Myocyte (in vitro differentiated cells): Measurements from ENCODE around the gene GGTLC1. TPM values are rescaled to one million over a fixed set of nuclear protein-coding genes. Genes with fewer than 3 reads are reported as not detected.
A peak's percentile ranks its signal among the peaks of the same experiment; 100 is the strongest.

Experiments
- DNase-seq: peaks from one replicate; pipeline ENCODE4 v3.0.0-alpha.2; 2012; ENCODE audit warnings: low read depth
- total RNA-seq: library from RNA; depleted of rRNA; stranded (reverse); fragments of >200 nt; gene quantifications from 2 replicates; pipeline ENCODE4 v1.2.3, GENCODE V29; 2014

Gene GGTLC1
- total RNA-seq, 1 donor from 2014 or later = not detected

DNA sequence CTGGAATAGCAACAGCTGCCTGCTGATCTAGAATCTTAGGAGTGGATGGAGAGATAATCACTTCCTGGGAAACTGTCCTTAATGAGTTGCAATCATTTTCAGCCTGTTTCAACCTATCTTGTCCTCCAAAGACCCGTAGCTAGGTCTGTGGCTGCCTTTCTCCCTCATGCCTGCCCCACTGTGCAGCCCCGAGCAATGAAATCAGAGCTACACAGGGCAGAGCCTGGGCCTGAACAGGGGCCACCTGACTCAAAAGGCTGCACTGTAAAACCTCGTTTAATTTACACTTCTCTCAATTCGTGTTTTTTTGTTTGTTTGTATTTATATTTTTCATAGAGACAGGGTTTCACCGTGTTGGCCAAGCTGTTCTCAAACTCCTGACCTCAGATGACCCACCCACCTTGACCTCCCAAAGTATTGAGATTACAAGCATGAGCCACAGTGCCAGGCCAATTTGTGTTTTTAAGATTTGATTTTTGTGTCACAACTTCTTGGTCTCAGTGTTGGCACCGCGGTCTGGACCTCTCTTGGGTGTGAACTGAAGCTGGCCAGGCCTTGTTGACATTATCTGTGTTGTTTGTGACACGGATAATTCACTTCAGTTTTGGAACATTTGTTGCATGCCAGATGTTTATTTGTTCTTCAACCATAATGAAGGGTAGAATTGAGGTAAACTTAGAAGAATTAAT lies 21.5 kb downstream of the GGTLC1 start:
- no peak for DNase-seq

DNA sequence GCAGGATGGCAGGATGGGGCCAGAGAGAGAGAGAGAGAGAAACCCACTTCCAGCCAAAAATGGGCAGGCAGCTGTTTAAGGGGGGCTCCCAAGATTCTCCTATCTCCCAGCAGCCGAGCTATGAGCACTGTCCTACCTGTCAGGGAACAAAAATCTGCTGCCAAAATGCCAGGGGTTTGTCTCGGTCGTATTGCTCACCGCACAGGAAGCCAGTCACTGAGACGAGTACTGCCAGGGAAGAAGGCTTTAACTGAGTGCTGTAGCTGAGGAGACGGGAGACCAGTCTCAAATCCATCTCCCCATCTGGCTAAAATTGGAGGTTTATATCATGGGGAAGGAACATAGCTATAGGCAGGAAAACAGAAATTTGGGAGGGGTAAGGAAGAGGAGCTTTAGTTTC lies 22.3 kb downstream of the GGTLC1 start:
- DNase-seq = no peak

- no peak for DNase-seq
Measured at GRCh38 chr20:23963941-23964340, 24.6 kb downstream of the GGTLC1 start.

DNA sequence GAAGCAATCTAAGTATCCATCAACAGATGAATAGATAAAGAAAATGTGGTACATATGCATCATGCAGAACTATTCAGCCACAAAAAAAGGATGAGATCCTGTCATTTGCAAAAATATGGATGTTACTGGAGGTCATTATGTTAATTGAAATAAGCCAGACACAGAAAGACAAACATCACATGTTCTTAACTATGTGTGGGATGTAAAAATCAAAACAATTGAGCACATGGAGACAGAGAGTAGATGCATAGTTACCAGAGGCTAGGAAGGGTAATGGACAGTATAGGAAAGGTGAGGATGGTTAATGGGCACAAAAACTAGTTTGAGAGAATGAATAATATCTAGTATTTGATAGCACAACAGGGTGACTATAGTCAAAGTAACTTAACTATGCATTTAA lies 26.3 kb downstream of the GGTLC1 start:
- DNase-seq = no peak

DNA sequence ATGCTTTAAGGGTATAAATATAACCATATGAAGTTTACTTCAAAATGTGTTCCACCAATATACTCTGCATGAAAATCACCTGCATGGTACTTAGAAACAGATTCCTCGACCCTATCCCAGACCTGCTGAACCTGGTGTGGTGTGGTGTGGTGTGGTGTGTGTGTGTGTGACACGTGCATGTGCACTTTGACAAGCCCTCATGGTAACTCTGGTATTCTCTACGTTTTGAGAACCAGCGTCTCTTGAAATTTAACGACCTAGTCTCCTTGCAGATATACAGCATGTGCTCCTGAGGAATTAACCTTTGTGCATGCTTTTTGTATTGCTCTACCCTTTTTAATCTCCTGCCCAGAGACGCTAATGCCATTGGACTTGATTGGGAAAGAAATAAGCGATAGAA lies 29.5 kb downstream of the GGTLC1 start:
- no peak for DNase-seq

DNA sequence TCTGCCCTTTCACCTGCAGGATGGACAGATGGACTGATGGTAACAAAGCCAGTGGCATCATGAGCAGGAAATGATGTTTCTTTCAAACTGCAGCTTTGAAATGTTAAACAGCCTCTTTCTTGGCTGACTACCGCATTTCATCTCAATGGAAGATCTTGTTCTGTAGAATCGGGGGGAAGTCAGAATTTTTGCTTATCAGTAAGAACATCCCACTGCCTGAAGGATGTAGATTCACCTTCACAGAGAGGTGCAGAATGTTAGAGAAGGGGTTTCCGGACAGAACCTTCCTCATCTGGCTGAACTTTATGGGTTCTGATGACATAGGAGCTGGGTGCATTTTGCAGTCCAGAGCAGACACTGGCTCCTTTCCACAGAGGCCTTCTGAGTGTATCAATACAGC lies 32.7 kb downstream of the GGTLC1 start:
- no peak for DNase-seq

- no peak for DNase-seq
Measured at GRCh38 chr20:23954008-23954745, 34.4 kb downstream of the GGTLC1 start.

- DNase-seq = peak; percentile 16
Measured at GRCh38 chr20:23946206-23946605, 42.4 kb downstream of the GGTLC1 start.

- no peak for DNase-seq
Measured at GRCh38 chr20:23943304-23943703, 45.3 kb downstream of the GGTLC1 start.

GRCh38 chr20:23939641-23940040 lies 48.9 kb downstream of the GGTLC1 start:
- no peak for DNase-seq

GRCh38 chr20:23939063-23939462 lies 49.5 kb downstream of the GGTLC1 start:
- DNase-seq = no peak

DNA sequence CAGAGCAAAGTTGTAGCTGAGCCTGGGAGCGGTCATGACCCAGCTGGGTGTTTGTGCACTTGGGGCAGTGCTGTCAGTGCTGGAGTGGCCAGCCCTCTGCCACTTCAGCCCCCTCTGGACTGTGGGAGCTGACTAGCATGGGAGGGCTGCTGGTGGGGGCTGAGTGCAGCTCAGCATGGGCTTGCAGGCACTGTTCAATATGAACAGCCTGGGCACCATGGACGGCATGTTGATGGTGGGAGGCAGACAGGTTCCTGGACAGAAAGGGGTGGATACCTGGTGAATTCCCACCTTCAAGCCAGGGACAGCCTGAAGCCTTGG lies 50.5 kb downstream of the GGTLC1 start:
- DNase-seq = no peak

DNA sequence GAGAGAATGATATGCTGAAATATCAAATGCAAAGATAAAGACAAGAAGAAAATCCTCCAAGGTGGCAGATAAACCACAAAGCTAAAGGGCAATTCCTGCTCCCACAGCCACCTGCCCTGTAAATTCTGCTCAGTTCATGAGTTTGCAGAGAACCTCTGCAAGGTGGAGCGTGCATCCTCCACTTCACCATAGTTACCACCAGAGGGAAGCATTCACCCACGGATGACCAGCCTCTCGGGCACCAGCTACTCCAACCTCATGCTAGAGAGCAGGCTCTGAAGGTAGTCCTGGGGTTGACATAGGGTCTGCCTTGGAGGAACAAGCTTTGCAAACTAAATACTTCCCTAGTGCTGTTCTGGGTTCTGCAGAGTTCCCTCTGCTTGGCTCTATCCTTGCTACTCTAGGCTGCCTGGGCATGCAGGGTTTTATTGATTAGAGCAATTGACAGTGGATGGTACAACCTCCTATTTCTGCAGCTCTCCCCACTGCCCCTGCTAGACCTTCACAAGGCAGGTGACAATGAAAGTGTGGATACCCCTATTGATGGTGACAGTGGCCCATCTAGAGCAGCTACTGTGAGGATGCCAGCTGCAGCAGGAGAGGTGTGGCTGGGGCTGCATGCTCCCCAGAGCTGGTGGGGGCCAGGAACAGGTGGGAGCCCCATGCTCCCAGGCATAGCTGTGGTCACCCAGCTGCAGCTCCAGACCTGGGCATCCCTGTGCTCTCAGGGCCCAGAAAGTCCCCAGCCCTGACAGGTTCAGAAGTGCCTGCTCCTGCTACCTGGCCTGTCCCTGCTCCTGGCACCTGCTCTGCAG lies 51.1 kb downstream of the GGTLC1 start:
- DNase-seq = peak; percentile 1

Other genes with a start within 250 kb of the GGTLC1 start
- gene CST1, start 237.8 kb downstream of the GGTLC1 start, total RNA-seq = not detected in 2 replicates
- gene CST2, start 162.1 kb downstream of the GGTLC1 start, total RNA-seq = not detected in 2 replicates
- gene CST5, start 109.0 kb downstream of the GGTLC1 start, total RNA-seq = not detected in 2 replicates